Effector memory CD8-positive, alpha-beta T cell (primary cell): ENCODE data around the gene GFOD1.
"Not testable (repeated sequence)": the region's sequence is repeated elsewhere in the genome, so short reads cannot be mapped to it uniquely, and the experiment has no call there.

Experiments
- ATAC-seq: fragments of 150-1000 bp; cut with Tn5 transposase; replicated peaks from 2 replicates; pipeline ENCODE4 v1.10.0; 2021; ENCODE audit warnings: mild to moderate bottlenecking, moderate library complexity
- DNase-seq, 3 experiments: peaks; one replicate each; pipeline ENCODE4 v3.0.0; 2021
- H3K27ac Mint-ChIP-seq, 2 donors: one replicate each; pipeline ENCODE4 v1.8.0; 2022; ENCODE audit warnings: mild to moderate bottlenecking in 2 of 2, mixed read lengths in 2 of 2, moderate library complexity in 2 of 2
- H3K27me3 Mint-ChIP-seq, 2 donors: one replicate each; pipeline ENCODE4 v1.8.0; 2022; ENCODE audit warnings: mixed read lengths in 2 of 2
- H3K36me3 Mint-ChIP-seq: one replicate; pipeline ENCODE4 v1.8.0; 2022; ENCODE audit warnings: mild to moderate bottlenecking, moderate library complexity, mixed read lengths; ENCODE audit not compliant: insufficient read depth
- H3K4me1 Mint-ChIP-seq, 2 donors: one replicate each; pipeline ENCODE4 v1.8.0; 2022; ENCODE audit warnings: low read depth in 2 of 2, mixed read lengths in 2 of 2
- H3K4me3 Mint-ChIP-seq, 2 donors: one replicate each; pipeline ENCODE4 v1.8.0; 2022; ENCODE audit warnings: mild to moderate bottlenecking in 2 of 2, mixed read lengths in 2 of 2, moderate library complexity in 2 of 2
- H3K9me3 Mint-ChIP-seq, 2 donors: one replicate each; pipeline ENCODE4 v1.8.0; 2022; ENCODE audit warnings: mixed read lengths in 2 of 2

The GFOD1 gene

DNA sequence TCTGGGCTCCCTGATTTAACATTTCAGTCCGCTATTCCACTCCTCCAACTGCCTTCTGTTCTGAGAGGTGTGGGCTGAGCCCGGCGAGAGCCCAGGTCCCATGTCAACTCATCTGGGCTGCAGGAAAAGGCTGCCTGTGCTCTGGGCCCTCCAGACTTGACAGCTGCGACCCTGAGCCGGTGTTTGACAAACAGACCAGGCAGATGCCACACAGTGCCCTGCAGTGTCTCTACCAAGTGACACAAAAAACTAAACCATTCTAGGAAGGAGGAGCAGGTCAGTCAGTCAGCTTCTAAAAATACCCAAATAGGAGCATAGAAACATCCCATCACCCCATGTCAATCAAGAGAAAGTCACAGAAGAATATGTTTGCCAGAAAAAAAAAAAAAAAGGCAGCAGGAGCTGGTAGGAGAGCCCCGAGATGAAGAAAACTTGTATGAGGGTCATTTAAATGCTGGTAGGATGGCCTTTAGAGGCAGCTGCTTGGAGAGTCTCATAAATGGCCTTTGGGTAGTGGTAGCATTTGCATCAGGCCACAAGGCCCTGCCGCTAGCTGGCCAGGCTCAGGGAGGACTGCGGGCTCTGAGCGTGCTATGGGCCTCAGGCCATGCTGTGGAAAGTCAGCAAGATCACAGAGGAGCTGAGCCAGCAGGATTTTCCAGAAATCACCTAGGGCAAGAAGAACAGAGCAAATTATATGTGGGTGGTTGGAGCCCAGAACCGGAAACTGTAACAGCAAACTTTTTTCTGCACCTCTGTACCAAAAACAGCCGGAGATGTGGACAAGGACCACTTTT lies 36.6 kb upstream of the GFOD1 start:
- H3K36me3 Mint-ChIP-seq = no peaks in the 10 kb centered on the region
- peaks cover 0 to 4% of the 10 kb centered on the region in 2 donors for H3K4me1 Mint-ChIP-seq
- H3K9me3 Mint-ChIP-seq = no peaks in the 10 kb centered on the region
- ATAC-seq = no peak
- H3K27me3 Mint-ChIP-seq = peaks cover 0 to 28% of the 10 kb centered on the region in 2 donors
- H3K4me3 Mint-ChIP-seq = no peak overlapping the region
- H3K27ac Mint-ChIP-seq = no peak overlapping the region
- no peak for DNase-seq

DNA sequence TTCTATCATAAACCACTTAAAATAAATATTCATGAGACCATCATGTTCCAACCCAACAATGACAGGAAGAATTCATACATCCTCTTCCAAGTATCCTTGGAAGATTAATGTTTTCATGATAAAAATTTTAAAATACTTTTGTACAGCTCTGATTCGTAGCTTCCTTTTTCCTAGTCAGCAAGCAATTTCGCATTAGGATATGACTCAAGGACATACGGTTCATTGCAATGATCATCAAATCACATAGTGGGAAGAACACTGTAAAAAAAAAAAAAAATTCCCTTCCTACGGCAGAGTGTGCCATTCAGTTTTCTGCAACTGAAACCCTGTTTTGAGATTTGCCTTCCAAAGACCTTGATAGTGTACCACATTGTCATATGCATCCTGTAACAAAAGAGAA lies 35.3 kb upstream of the GFOD1 start:
- Mint-ChIP-seq H3K27ac (no peak overlapping the region), H3K4me1 (peaks cover 0 to 4% of the 10 kb centered on the region in 2 donors), H3K27me3 (peaks cover 0 to 28% of the 10 kb centered on the region in 2 donors), H3K9me3 (no peaks in the 10 kb centered on the region), H3K4me3 (no peak overlapping the region), H3K36me3 (no peaks in the 10 kb centered on the region)
- DNase-seq (no peak), ATAC-seq (no peak)

DNA sequence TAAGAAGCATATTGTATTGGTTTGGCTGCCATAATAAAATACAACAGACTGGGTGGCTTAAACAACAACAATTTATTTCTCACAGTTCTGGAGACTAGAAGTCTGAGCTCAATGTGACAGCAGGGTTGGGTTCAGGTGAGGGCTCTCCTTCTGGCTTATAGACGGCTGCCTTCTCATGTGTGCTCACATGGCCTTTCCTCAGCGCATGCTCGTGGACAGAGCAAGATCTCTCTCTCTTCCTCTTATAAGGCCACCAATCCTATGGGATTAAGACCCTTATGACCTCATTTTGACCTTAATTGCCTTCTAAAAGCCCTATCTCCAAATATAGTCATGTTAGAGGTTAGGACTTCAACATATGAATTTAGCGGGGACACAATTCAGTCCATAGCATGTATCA lies 32.4 kb upstream of the GFOD1 start:
- Mint-ChIP-seq H3K4me1 (no peaks in the 10 kb centered on the region), H3K36me3 (no peaks in the 10 kb centered on the region), H3K27ac (no peak overlapping the region), H3K9me3 (no peaks in the 10 kb centered on the region), H3K4me3 (no peak overlapping the region), H3K27me3 (peaks cover 0 to 32% of the 10 kb centered on the region in 2 donors)
- DNase-seq (no peak), ATAC-seq (no peak)

DNA sequence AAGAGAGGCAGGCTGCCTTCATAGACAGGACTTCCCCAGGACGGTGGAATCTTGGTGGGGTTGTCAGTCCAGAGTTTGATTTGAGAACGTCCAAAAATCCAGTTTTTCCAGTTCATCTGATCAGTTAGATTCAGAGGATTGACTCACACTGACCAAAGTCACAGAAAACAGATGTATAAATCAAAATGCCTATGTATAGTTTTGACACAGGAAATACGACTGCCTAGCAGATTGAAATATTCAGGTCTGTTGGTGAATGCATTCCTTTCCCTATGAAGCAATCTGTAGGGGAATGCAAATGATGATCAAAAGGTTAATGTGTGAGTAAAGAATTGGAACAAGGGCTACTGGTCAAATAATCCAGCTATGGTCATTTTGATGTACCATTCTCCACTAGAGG lies 29.7 kb upstream of the GFOD1 start:
- Mint-ChIP-seq H3K4me3 (no peak overlapping the region), H3K27me3 (peaks cover 5 to 40% of the 10 kb centered on the region in 2 donors), H3K36me3 (no peaks in the 10 kb centered on the region), H3K4me1 (no peaks in the 10 kb centered on the region), H3K27ac (no peak overlapping the region), H3K9me3 (no peaks in the 10 kb centered on the region)
- ATAC-seq (no peak), DNase-seq (no peak)

DNA sequence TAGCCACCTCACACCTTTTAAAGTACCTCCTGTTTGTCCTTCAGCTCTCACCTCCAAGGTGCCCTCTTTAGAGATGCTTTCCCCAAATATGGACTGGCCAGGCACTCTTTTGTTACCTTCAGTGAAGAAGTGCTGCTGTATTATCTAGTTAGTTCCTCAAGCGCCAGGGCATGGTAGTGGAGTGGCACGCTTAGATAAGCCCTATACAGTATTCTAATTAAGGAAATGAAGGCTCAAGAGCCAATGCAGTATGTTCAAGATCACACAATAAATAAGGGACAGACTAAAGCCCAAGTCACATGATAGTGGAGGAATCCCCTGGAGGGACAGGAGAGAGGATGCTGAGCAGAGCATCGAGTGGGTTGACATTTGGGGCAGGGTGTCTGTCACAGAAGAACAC lies 28.5 kb upstream of the GFOD1 start:
- Mint-ChIP-seq H3K9me3 (no peaks in the 10 kb centered on the region), H3K4me3 (no peak overlapping the region), H3K4me1 (no peaks in the 10 kb centered on the region), H3K36me3 (no peaks in the 10 kb centered on the region), H3K27ac (no peak overlapping the region), H3K27me3 (peaks cover 5 to 33% of the 10 kb centered on the region in 2 donors)
- DNase-seq = no peak
- no peak for ATAC-seq

DNA sequence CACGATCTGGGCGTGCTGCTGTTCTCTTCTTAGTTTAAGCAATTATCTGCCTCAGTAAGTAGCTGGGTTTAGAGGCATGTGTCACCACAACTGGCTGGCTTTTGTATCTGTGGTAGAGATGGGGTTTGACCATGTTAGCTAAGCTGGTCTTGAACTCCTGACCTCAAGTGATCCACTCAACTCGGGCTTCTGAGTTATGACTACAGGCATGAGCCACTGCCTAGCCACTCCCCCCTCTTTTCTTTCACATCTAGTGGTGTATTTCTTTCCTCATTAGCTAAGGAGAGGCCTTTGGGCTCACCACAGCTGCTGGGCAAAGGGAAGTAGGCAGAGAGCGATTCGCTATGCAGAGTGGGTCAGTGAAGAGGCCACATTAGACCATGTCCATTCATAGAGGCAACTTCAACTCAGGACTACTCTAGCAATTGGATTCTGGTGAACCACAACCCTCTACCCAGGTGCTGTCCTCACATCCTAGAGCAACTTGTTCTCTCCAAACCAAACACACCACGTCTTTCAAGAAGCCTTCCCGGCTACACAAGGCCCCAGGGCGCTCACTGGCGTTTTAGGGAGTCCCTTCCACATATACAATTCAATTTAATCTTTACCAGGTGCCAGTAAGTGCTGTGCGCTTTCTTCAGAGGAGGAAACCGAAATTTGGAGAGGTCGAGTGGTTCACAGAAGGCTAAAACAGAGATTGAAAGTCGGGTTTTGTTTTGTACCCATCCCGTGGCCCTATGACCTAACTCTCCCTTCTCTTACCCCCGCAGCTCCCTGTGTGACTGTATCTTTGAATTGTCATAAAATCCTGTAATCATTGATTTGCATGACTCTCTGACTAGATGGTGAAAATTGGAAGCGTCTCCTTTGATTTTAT lies 26.5 kb upstream of the GFOD1 start:
- H3K4me3 Mint-ChIP-seq = no peak overlapping the region
- H3K36me3 Mint-ChIP-seq = peaks cover 3% of the 10 kb centered on the region
- H3K27me3 Mint-ChIP-seq = peaks cover 6 to 33% of the 10 kb centered on the region in 2 donors
- ATAC-seq (no peak), DNase-seq (no peak)
- H3K9me3 Mint-ChIP-seq = no peaks in the 10 kb centered on the region
- no peak overlapping the region for H3K27ac Mint-ChIP-seq
- H3K4me1 Mint-ChIP-seq = no peaks in the 10 kb centered on the region

DNA sequence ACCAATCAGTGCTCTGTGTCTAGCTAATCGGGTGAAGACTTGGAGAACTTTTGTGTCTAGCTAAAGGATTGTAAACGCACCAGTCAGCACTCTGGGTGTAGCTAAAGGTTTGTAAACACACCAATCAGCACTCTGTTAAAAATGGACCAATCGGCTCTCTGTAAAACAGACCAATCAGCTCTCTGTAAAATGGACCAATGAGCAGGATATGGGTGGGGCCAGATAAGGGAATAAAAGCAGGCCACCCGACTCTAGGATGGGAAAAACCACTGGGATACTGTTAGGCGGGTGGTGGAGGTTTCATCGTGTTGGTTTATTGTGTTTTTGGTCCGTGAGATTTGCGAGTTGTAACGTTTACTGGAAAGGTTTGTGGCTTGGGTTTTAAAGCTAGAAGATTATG lies 25.5 kb upstream of the GFOD1 start:
- ATAC-seq = no peak
- Mint-ChIP-seq H3K36me3 (peaks cover 3% of the 10 kb centered on the region), H3K27me3 (peaks cover 12 to 33% of the 10 kb centered on the region in 2 donors), H3K9me3 (no peaks in the 10 kb centered on the region), H3K27ac (no peak overlapping the region), H3K4me1 (no peaks in the 10 kb centered on the region), H3K4me3 (no peak overlapping the region)
- no peak for DNase-seq

DNA sequence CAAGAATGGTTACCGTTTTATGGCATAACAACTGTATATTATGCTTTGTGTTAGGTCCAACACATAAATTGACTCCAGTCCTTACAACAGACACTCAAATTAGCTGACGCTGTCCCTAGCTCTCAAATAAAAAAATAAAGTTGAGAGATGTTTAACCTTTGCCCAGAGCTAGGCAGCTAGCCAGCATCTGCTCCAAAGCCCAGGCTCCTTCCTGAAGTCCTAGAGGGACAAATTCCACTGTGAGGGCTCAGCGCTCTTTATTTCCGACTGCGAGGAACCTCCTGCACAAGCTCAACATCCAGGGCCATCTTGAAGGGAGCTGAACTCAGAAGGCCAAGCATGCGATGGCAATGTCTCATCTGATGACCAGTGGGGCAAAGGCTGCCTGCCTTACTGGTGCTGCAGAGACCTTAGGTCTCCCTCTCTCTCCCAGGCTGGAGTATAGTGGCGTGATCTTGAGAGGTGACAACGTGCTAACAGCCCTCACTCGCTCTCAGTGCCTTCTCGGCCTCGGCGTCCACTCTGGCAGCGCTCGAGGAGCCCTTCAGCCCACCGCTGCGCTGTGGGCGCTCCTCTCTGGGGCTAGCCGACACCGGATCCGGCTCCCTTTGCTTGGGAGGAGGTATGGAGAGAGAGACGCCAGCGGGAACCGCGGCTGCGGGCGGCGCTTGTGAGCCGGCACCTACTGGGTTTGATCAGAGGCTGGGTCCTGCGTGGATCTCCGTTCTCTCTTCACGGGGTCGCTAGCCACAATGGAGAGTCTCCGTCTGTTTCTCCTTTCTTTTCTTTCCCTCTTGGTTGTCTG lies 24.7 kb upstream of the GFOD1 start:
- H3K27me3 Mint-ChIP-seq = peaks cover 12 to 33% of the 10 kb centered on the region in 2 donors
- H3K4me1 Mint-ChIP-seq = no peaks in the 10 kb centered on the region
- H3K4me3 Mint-ChIP-seq = no peak overlapping the region
- no peak overlapping the region for H3K27ac Mint-ChIP-seq
- DNase-seq = no peak
- H3K9me3 Mint-ChIP-seq = no peaks in the 10 kb centered on the region
- ATAC-seq = no peak
- peaks cover 3% of the 10 kb centered on the region for H3K36me3 Mint-ChIP-seq

DNA sequence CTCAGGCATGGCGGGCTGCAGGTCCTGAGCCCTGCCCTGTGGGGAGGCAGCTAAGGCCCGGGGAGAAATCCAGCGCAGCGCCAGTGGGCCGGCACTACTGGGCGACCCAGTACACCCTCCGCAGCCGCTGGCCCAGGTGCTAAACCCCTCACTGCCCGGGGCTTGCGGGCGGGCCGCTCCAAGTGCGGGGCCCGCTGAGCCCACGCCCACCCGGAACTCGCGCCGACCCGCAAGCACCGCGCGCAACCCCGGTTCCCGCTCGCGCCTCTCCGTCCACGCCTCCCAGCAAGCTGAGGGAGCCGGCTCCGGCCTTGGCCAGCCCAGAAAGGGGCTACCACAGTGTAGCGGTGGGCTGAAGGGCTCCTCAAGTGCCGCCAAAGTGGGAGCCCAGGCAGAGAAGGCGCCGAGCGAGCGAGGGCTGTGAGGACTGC lies 23.8 kb upstream of the GFOD1 start:
- peaks cover 12 to 29% of the 10 kb centered on the region in 2 donors for H3K27me3 Mint-ChIP-seq
- not testable (repeated sequence) for ATAC-seq, H3K27ac Mint-ChIP-seq

DNA sequence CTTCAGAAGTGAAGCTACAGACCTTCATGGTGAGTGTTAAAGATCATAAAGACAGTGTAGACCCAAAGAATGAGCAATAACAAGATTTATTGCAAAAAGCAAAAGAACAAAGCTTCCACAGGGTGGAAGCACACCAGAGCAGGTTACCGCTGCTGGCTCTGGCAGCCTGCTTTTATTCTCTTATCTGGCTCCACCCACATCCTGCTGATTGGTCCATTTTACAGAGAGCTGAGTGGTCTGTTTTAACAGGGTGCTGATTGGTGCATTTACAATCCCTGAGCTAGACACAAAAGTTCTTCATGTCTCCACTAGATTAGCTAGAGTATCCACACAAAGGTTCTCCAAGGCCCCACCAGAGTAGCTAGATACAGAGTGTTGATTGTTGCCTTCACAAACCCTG lies 23.0 kb upstream of the GFOD1 start:
- not testable (repeated sequence) for DNase-seq, H3K4me1 Mint-ChIP-seq, H3K4me3 Mint-ChIP-seq, H3K27ac Mint-ChIP-seq, H3K9me3 Mint-ChIP-seq, ATAC-seq, H3K36me3 Mint-ChIP-seq
- H3K27me3 Mint-ChIP-seq = peaks cover 12 to 28% of the 10 kb centered on the region in 2 donors

More for the DNA sequence above, 23.8 kb upstream of the GFOD1 start:
- DNase-seq, H3K9me3 Mint-ChIP-seq, H3K36me3 Mint-ChIP-seq, H3K4me3 Mint-ChIP-seq, H3K4me1 Mint-ChIP-seq: not testable (repeated sequence)

DNA sequence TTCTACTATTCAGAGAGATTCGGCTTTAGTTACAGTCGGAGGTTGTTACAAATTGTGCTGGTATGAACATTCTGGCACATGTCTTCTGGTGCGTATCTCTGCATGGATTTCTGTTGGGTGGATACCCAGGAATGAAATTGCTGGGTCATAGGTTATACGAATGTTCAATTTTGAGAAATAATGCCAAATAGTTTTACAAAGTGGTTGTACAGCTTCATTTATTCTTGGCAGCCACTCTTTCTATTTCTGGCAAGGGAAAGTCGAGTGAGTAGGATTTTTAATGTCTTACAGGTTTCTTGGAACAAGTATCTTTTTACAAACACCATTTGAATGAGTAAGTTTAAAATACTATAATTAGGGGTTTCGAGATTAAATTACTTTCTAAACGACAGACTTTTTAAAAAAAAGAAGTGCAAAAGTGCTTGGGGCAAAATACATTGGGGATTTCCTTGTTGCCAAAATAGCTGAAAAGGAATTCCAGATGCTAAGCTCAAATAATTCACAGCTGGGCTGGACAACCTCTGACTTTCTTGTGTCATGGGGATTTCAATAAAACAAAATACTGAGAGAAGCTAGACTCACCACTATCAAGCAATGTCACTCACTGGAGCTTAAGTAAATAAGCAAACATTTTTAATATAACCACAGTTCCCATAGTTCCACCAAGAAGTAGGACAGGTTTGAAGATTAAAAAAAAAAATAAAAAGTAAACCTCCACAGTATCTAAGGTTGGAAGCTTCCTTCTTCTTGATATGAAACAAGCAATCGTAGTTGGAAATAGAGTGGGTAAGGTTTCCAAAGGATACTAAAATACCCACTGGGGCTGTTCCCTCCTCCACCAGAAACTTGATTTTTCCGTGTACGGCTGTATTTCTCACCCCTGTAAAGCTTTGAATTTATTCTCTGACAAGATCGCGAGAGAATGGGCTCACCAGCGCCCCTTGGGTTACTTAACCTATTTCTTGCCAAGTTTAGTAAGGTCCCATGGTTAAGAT lies 21.6 kb upstream of the GFOD1 start:
- H3K27me3 Mint-ChIP-seq = peaks cover 12 to 25% of the 10 kb centered on the region in 2 donors
- DNase-seq (no peak), ATAC-seq (no peak)
- no peaks in the 10 kb centered on the region for H3K4me1 Mint-ChIP-seq
- H3K36me3 Mint-ChIP-seq = peaks cover 3% of the 10 kb centered on the region
- H3K4me3 Mint-ChIP-seq = no peak overlapping the region
- H3K9me3 Mint-ChIP-seq = no peaks in the 10 kb centered on the region
- H3K27ac Mint-ChIP-seq = no peak overlapping the region

DNA sequence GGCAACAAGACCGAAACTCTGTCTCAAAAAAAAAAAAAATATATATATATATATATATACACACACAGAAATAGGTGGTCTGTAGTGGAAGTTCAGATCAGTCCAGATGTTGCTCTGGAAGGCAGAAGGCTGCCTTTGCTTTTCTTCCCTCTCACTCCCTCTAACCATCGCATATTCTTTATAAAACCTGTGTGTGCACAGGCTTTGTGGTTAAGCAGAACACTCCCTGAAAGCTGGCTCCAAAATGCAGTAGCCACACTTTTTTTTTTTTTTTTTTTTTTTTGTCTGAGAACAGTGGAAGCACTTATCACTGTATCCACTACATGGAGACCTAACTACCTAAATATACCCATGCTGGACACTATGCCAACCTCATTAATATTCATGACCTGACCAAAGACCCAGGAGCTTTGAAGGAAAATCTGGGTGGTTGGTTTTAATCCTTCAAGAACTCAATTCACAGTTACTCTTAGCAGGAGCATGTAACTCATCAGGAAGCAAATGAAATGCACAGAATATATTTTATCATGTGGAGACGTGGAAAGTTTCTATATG lies 20.0 kb upstream of the GFOD1 start:
- Mint-ChIP-seq H3K4me3 (no peak overlapping the region), H3K27ac (no peak overlapping the region)
- ATAC-seq = no peak

More for the DNA sequence above, 20.0 kb upstream of the GFOD1 start:
- Mint-ChIP-seq H3K4me1 (no peaks in the 10 kb centered on the region), H3K36me3 (peaks cover 3% of the 10 kb centered on the region), H3K9me3 (no peaks in the 10 kb centered on the region), H3K27me3 (peaks cover 7 to 11% of the 10 kb centered on the region in 2 donors)
- DNase-seq = no peak
